Activated T-helper 1 cell treated with anti-CD3 and anti-CD28 coated beads, Interleukin-12 subunit alpha, Interleukin-12 subunit beta, Interleukin-2, Interleukin-4 antibody, amounts not matched to agents 30 ng/mL and 10 ng/mL and 1 ng/mL, durations not matched to agents 14 hours and 24 hours and 36 hours (primary cell): ENCODE measurements around the gene YOD1. TPM values are rescaled to one million over a fixed set of nuclear protein-coding genes. Genes with fewer than 3 reads are reported as not detected.
A peak's percentile ranks its signal among the peaks of the same experiment; 100 is the strongest.

ENCODE experiments used
- DNase-seq: peaks from one replicate; pipeline ENCODE4 v3.0.0; 2021; ENCODE audit warnings: low spot score
- H3K27ac Mint-ChIP-seq: one replicate; pipeline ENCODE4 v1.8.0; 2021; ENCODE audit warnings: mild to moderate bottlenecking, mixed read lengths
- H3K27me3 Mint-ChIP-seq: one replicate; pipeline ENCODE4 v1.8.0; 2022; ENCODE audit warnings: mild to moderate bottlenecking, moderate library complexity, mixed read lengths; ENCODE audit not compliant: insufficient read depth
- H3K36me3 Mint-ChIP-seq: one replicate; pipeline ENCODE4 v1.8.0; 2021; ENCODE audit warnings: low read depth, mixed read lengths
- H3K4me1 Mint-ChIP-seq: one replicate; pipeline ENCODE4 v1.8.0; 2021; ENCODE audit warnings: low read depth, mixed read lengths
- H3K4me3 Mint-ChIP-seq: one replicate; pipeline ENCODE4 v1.8.0; 2021; ENCODE audit warnings: mild to moderate bottlenecking, moderate library complexity, mixed read lengths
- H3K9me3 Mint-ChIP-seq: one replicate; pipeline ENCODE4 v1.8.0; 2021; ENCODE audit warnings: mixed read lengths
- intact Hi-C: fragments of 100-400 bp; cut with micrococcal nuclease; formaldehyde crosslinking; loops from one replicate; pipeline ENCODE4 v1.15.1; 2024
- total RNA-seq: library from RNA; stranded (reverse); gene quantifications from 2 replicates; pipeline ENCODE4 v1.2.3, GENCODE V29; 2022

YOD1 gene
- total RNA-seq, 1 donor from 2014 or later, result 8.4 TPM

GRCh38 chr1:207069061-207069460 lies 18.1 kb upstream of the YOD1 start:
- DNase-seq, result no peak
- H3K27me3 Mint-ChIP-seq, result peaks cover 2% of the 10 kb centered on the region
- H3K27ac Mint-ChIP-seq, result no peak overlapping the region
- H3K4me1 Mint-ChIP-seq, result peaks cover 31% of the 10 kb centered on the region
- no peak overlapping the region for H3K4me3 Mint-ChIP-seq
- H3K36me3 Mint-ChIP-seq, result peaks cover 7% of the 10 kb centered on the region
- H3K9me3 Mint-ChIP-seq, result no peaks in the 10 kb centered on the region
- intact Hi-C loops, result no loop called here

GRCh38 chr1:207067665-207068064 lies 16.7 kb upstream of the YOD1 start:
- Mint-ChIP-seq H3K36me3 (peaks cover 13% of the 10 kb centered on the region), H3K9me3 (no peaks in the 10 kb centered on the region), H3K4me3 (no peak overlapping the region), H3K27ac (no peak overlapping the region), H3K27me3 (no peaks in the 10 kb centered on the region), H3K4me1 (peaks cover 31% of the 10 kb centered on the region)
- intact Hi-C loops, result no loop called here
- no peak for DNase-seq

- H3K4me3 Mint-ChIP-seq, result no peak overlapping the region
- no peaks in the 10 kb centered on the region for H3K27me3 Mint-ChIP-seq
- no peaks in the 10 kb centered on the region for H3K9me3 Mint-ChIP-seq
- no peak overlapping the region for H3K27ac Mint-ChIP-seq
- intact Hi-C loops, result no loop called here
- peaks cover 15% of the 10 kb centered on the region for H3K36me3 Mint-ChIP-seq
- H3K4me1 Mint-ChIP-seq, result peaks cover 30% of the 10 kb centered on the region
- DNase-seq, result no peak
Measured at GRCh38 chr1:207067185-207067584, 16.2 kb upstream of the YOD1 start.

- H3K36me3 Mint-ChIP-seq, result peaks cover 11% of the 10 kb centered on the region
- peaks cover 7% of the 10 kb centered on the region for H3K4me1 Mint-ChIP-seq
- no peak overlapping the region for H3K27ac Mint-ChIP-seq
- intact Hi-C loops, result no loop called here
- no peaks in the 10 kb centered on the region for H3K9me3 Mint-ChIP-seq
- no peaks in the 10 kb centered on the region for H3K27me3 Mint-ChIP-seq
- no peak overlapping the region for H3K4me3 Mint-ChIP-seq
- DNase-seq, result no peak
Measured at GRCh38 chr1:207064561-207064960, 13.6 kb upstream of the YOD1 start.

GRCh38 chr1:207063014-207063413 lies 12.0 kb upstream of the YOD1 start:
- no peaks in the 10 kb centered on the region for H3K27me3 Mint-ChIP-seq
- intact Hi-C loops, result no loop called here
- H3K9me3 Mint-ChIP-seq, result no peaks in the 10 kb centered on the region
- no peak for DNase-seq
- H3K4me1 Mint-ChIP-seq, result no peaks in the 10 kb centered on the region
- no peak overlapping the region for H3K27ac Mint-ChIP-seq
- H3K4me3 Mint-ChIP-seq, result no peak overlapping the region
- H3K36me3 Mint-ChIP-seq, result peaks cover 9% of the 10 kb centered on the region

- DNase-seq, result no peak
- H3K4me1 Mint-ChIP-seq, result no peaks in the 10 kb centered on the region
- H3K27me3 Mint-ChIP-seq, result no peaks in the 10 kb centered on the region
- H3K27ac Mint-ChIP-seq, result no peak overlapping the region
- H3K36me3 Mint-ChIP-seq, result peaks cover 9% of the 10 kb centered on the region
- H3K4me3 Mint-ChIP-seq, result no peak overlapping the region
- intact Hi-C loops, result no loop called here
- H3K9me3 Mint-ChIP-seq, result no peaks in the 10 kb centered on the region
Measured at GRCh38 chr1:207062058-207062457, 11.1 kb upstream of the YOD1 start.

GRCh38 chr1:207060596-207060995 lies 9.6 kb upstream of the YOD1 start:
- H3K4me1 Mint-ChIP-seq, result no peaks in the 10 kb centered on the region
- intact Hi-C loops, result no loop called here
- no peaks in the 10 kb centered on the region for H3K9me3 Mint-ChIP-seq
- no peak overlapping the region for H3K27ac Mint-ChIP-seq
- no peak overlapping the region for H3K4me3 Mint-ChIP-seq
- peaks cover 9% of the 10 kb centered on the region for H3K36me3 Mint-ChIP-seq
- DNase-seq, result no peak
- no peaks in the 10 kb centered on the region for H3K27me3 Mint-ChIP-seq

GRCh38 chr1:207059881-207060280 lies 8.9 kb upstream of the YOD1 start:
- H3K4me3 Mint-ChIP-seq, result no peak overlapping the region
- no peaks in the 10 kb centered on the region for H3K9me3 Mint-ChIP-seq
- intact Hi-C loops, result loop anchor here (10.0 kb wide), 2 partner anchors 325 to 425 kb away; partner anchors contain the start of gene DYRK3
- peaks cover 3% of the 10 kb centered on the region for H3K4me1 Mint-ChIP-seq
- peaks cover 9% of the 10 kb centered on the region for H3K36me3 Mint-ChIP-seq
- DNase-seq, result no peak
- H3K27me3 Mint-ChIP-seq, result no peaks in the 10 kb centered on the region
- no peak overlapping the region for H3K27ac Mint-ChIP-seq

GRCh38 chr1:207058878-207059867 lies 8.2 kb upstream of the YOD1 start:
- Mint-ChIP-seq H3K4me3 (no peak overlapping the region), H3K27me3 (peaks cover 2% of the 10 kb centered on the region)
- intact Hi-C loops, result loop anchor here (10.0 kb wide), 2 partner anchors 324 to 424 kb away; partner anchors contain the start of gene DYRK3

GRCh38 chr1:207058252-207058651 lies 7.2 kb upstream of the YOD1 start:
- intact Hi-C loops, result loop anchor here (10.0 kb wide), 2 partner anchors 323 to 423 kb away; partner anchors contain the start of gene DYRK3
- Mint-ChIP-seq H3K27me3 (peaks cover 4% of the 10 kb centered on the region), H3K4me1 (peaks cover 14% of the 10 kb centered on the region), H3K27ac (no peak overlapping the region), H3K9me3 (no peaks in the 10 kb centered on the region), H3K36me3 (peaks cover 9% of the 10 kb centered on the region), H3K4me3 (no peak overlapping the region)
- DNase-seq, result no peak

More at GRCh38 chr1:207058878-207059867, 8.2 kb upstream of the YOD1 start:
- peaks cover 9% of the 10 kb centered on the region for H3K36me3 Mint-ChIP-seq
- H3K27ac Mint-ChIP-seq, result no peak overlapping the region
- no peak for DNase-seq
- no peaks in the 10 kb centered on the region for H3K9me3 Mint-ChIP-seq
- H3K4me1 Mint-ChIP-seq, result peaks cover 10% of the 10 kb centered on the region

GRCh38 chr1:207056673-207057072 lies 5.7 kb upstream of the YOD1 start:
- Mint-ChIP-seq H3K4me1 (peaks cover 29% of the 10 kb centered on the region), H3K27ac (no peak overlapping the region), H3K9me3 (no peaks in the 10 kb centered on the region), H3K36me3 (peaks cover 2% of the 10 kb centered on the region), H3K4me3 (no peak overlapping the region), H3K27me3 (peaks cover 5% of the 10 kb centered on the region)
- no peak for DNase-seq
- intact Hi-C loops, result loop anchor here (10.0 kb wide), 2 partner anchors 322 to 422 kb away; partner anchors contain the start of gene DYRK3

GRCh38 chr1:207055386-207056001 lies 4.5 kb upstream of the YOD1 start:
- H3K4me1 Mint-ChIP-seq, result peaks cover 38% of the 10 kb centered on the region
- peaks cover 5% of the 10 kb centered on the region for H3K27me3 Mint-ChIP-seq
- peak overlapping the region; percentile 35 for H3K4me3 Mint-ChIP-seq
- DNase-seq, result no peak
- no peaks in the 10 kb centered on the region for H3K9me3 Mint-ChIP-seq
- H3K36me3 Mint-ChIP-seq, result peaks cover 2% of the 10 kb centered on the region
- intact Hi-C loops, result loop anchor here (10.0 kb wide), 2 partner anchors 321 to 421 kb away; partner anchors contain the start of gene DYRK3
- H3K27ac Mint-ChIP-seq, result no peak overlapping the region

GRCh38 chr1:207054491-207054890 lies 3.5 kb upstream of the YOD1 start:
- Mint-ChIP-seq H3K27me3 (peaks cover 5% of the 10 kb centered on the region), H3K36me3 (peaks cover 8% of the 10 kb centered on the region), H3K4me3 (peak overlapping the region; percentile 100), H3K9me3 (no peaks in the 10 kb centered on the region), H3K4me1 (peaks cover 45% of the 10 kb centered on the region), H3K27ac (no peak overlapping the region)
- no peak for DNase-seq
- intact Hi-C loops, result loop anchor here (5.0 to 10.0 kb wide), 4 partner anchors 283 to 698 kb away; partner anchors contain the start of genes CD46 and DYRK3
